Measurements from ENCODE around the gene ARID1A.

- no peak for TF ChIP-seq CTCF (IDR thresholded peaks at IDR 0.05)
- TF ChIP-seq POLR2A (IDR thresholded peaks at IDR 0.05): no peak
Observed at GRCh38 chr1:26694638-26695355, 1.0 kb upstream of the ARID1A start.
